HepG2 (cell line): ENCODE measurements around the gene PLPPR2. TPM values are rescaled to one million over a fixed set of nuclear protein-coding genes. Genes with fewer than 3 reads are reported as not detected.

Experiments used
- CEBPG ChIP-seq: IDR thresholded peaks from 2 replicates; pipeline ENCODE4 v1.6.1; 2016
- CSRNP1 ChIP-seq: sonication (generic); formaldehyde crosslinking; IDR thresholded peaks from 2 replicates; pipeline ENCODE4 v1.8.1; 2023; ENCODE audit warnings: mild to moderate bottlenecking, missing genetic modification reagents
- ELF1 ChIP-seq: sonication (generic); formaldehyde crosslinking; IDR thresholded peaks from 2 replicates; pipeline ENCODE4 v1.4.0; 2020; ENCODE audit warnings: missing genetic modification reagents
- GABPB1 ChIP-seq: IDR thresholded peaks from 2 replicates; pipeline ENCODE4 v1.6.1; 2016; ENCODE audit warnings: mild to moderate bottlenecking, missing genetic modification reagents, moderate library complexity, missing compliant biosample characterization
- HNRNPLL ChIP-seq: fragments of 200-400 bp; formaldehyde crosslinking; IDR thresholded peaks from 2 replicates; pipeline ENCODE4 v1.6.1; 2017; ENCODE audit warnings: mild to moderate bottlenecking, low read depth, low read length; ENCODE audit not compliant: poor library complexity, severe bottlenecking
- MBNL3 ChIP-seq: fragments of 250-450 bp; sonication (Bioruptor Pico); conservative IDR thresholded peaks from 2 replicates; pipeline ENCODE4 v1.8.0; 2022; ENCODE audit warnings: mild to moderate bottlenecking, inconsistent platforms
- NFKB2 ChIP-seq: sonication (generic); formaldehyde crosslinking; IDR thresholded peaks from 2 replicates; pipeline ENCODE4 v1.4.0; 2020; ENCODE audit warnings: missing genetic modification reagents, borderline replicate concordance
- SAP130 ChIP-seq: IDR thresholded peaks from 2 replicates; pipeline ENCODE4 v1.6.1; 2016; ENCODE audit warnings: low read depth
- SOX13 ChIP-seq, 3 experiments: fragments of 450-650 bp in 1 of 3; sonication (generic) in 1 of 3; formaldehyde crosslinking in 1 of 3; IDR thresholded peaks in 2 of 3; conservative IDR thresholded peaks in 1 of 3; 2 replicates each; pipeline versions ENCODE4 v1.5.0 to v1.6.1; 2016 to 2020; ENCODE audit warnings: antibody characterized with exemption in 1 of 3, mild to moderate bottlenecking in 1 of 3, missing compliant biosample characterization in 1 of 3, missing genetic modification reagents in 1 of 3, moderate library complexity in 1 of 3
- TARDBP ChIP-seq: sonication (generic); formaldehyde crosslinking; IDR thresholded peaks from 2 replicates; pipeline ENCODE4 v1.8.0; 2022; ENCODE audit warnings: mild to moderate bottlenecking, missing genetic modification reagents
- THYN1 ChIP-seq: sonication (generic); formaldehyde crosslinking; IDR thresholded peaks from 2 replicates; pipeline ENCODE4 v1.8.1; 2023; ENCODE audit warnings: low read depth, mild to moderate bottlenecking, moderate library complexity, missing genetic modification reagents, borderline replicate concordance
- TMF1 ChIP-seq: sonication (generic); formaldehyde crosslinking; IDR thresholded peaks from 2 replicates; pipeline ENCODE4 v1.8.1; 2022; ENCODE audit warnings: low read depth, missing genetic modification reagents
- ZBTB20 ChIP-seq: sonication (generic); formaldehyde crosslinking; IDR thresholded peaks from 2 replicates; pipeline ENCODE4 v1.8.1; 2023; ENCODE audit warnings: missing genetic modification reagents, low read depth, mild to moderate bottlenecking, borderline replicate concordance
- ZBTB37 ChIP-seq: sonication (generic); formaldehyde crosslinking; IDR thresholded peaks from 2 replicates; pipeline ENCODE4 v1.4.0; 2020; ENCODE audit warnings: mild to moderate bottlenecking, missing genetic modification reagents
- ZFY ChIP-seq: sonication (generic); formaldehyde crosslinking; IDR thresholded peaks from 2 replicates; pipeline ENCODE4 v1.4.0; 2020; ENCODE audit warnings: missing genetic modification reagents
- ZNF512B ChIP-seq: sonication (generic); formaldehyde crosslinking; IDR thresholded peaks from 2 replicates; pipeline ENCODE4 v1.5.1; 2020; ENCODE audit warnings: missing genetic modification reagents, mild to moderate bottlenecking, borderline replicate concordance
- ZNF605 ChIP-seq: sonication (generic); formaldehyde crosslinking; IDR thresholded peaks from 2 replicates; pipeline ENCODE4 v1.8.0; 2022; ENCODE audit warnings: mild to moderate bottlenecking, missing genetic modification reagents
- ZNF644 ChIP-seq: IDR thresholded peaks from 2 replicates; pipeline ENCODE4 v1.6.1; 2016; ENCODE audit warnings: low read depth
- ZNF704 ChIP-seq: sonication (generic); formaldehyde crosslinking; IDR thresholded peaks from 2 replicates; pipeline ENCODE4 v1.8.1; 2023; ENCODE audit warnings: mild to moderate bottlenecking, inconsistent platforms, moderate library complexity, missing genetic modification reagents, borderline replicate concordance
- polyA plus RNA-seq, 8 experiments: library from polyadenylated mRNA; depleted of rRNA in 3 of 8; stranded (reverse) in 7 of 8; unstranded in 1 of 8; fragments of >200 nt; fragmentation: Illumina TruSeq in 4 of 8; extraction: Trizol in 4 of 8; gene quantifications; 2 replicates each; pipeline versions ENCODE4 v1.2.1 to v1.2.3, GENCODE V29; 2011 to 2016; ENCODE audit warnings: low read depth in 4 of 8, missing spikeins in 1 of 8, mixed read lengths in 1 of 8; ENCODE audit not compliant: insufficient read depth in 1 of 8
- total RNA-seq, 5 experiments: library from RNA; depleted of rRNA; stranded (reverse); fragments of >200 nt; fragmentation: Illumina TruSeq; extraction: Trizol; gene quantifications; 2 replicates each; pipeline ENCODE4 v1.2.3, GENCODE V29; 2016; ENCODE audit warnings: low read depth in 1 of 5

The PLPPR2 gene
- total and polyA plus RNA-seq, 2 of the 13 experiments (the other 11 are each of a cell fraction or from before 2014, with no cell fraction given), result 1.5 to 2.1 TPM

GRCh38 chr19:11346104-11346940, 8.9 kb upstream of the PLPPR2 start, which contains the start of the genes CCDC159 and TMEM205 (continued):
- no peak for TF ChIP-seq ZNF512B (CRISPR knock-in tag)
- peak; percentile 77 for TF ChIP-seq ELF1 (CRISPR knock-in tag)
- TF ChIP-seq CEBPG, result peak; percentile 78
- no peak for TF ChIP-seq MBNL3
- TF ChIP-seq ZNF644 (CRISPR knock-in tag), result 0 out of 2 replicates have a peak, but pooled peaks have one; percentile 27
- no peak for TF ChIP-seq SOX13 (IDR thresholded peaks at IDR 0.05)
- 0 out of 4 replicates have a peak, but pooled peaks of 1 of the 2 experiments have one; percentile 6 for TF ChIP-seq SOX13 (CRISPR knock-in tag; conservative IDR thresholded peaks at IDR 0.05 in 1 of 2, IDR thresholded peaks at IDR 0.05 in 1 of 2)
- TF ChIP-seq ZFY, result peak; percentile 21; the same call in 1 of the 2 replicates
- peak; percentile 66 for TF ChIP-seq ZNF605
- TF ChIP-seq ZBTB20 (CRISPR knock-in tag), result 0 out of 2 replicates have a peak, but pooled peaks have one; percentile 53
- TF ChIP-seq CSRNP1, result 0 out of 2 replicates have a peak, but pooled peaks have one; percentile 32
- no peak for TF ChIP-seq THYN1
- TF ChIP-seq NFKB2 (CRISPR knock-in tag), result 0 out of 2 replicates have a peak, but pooled peaks have one; percentile 12
- TF ChIP-seq HNRNPLL, result peak; percentile 62
- TF ChIP-seq TMF1 (CRISPR knock-in tag), result 0 out of 2 replicates have a peak, but pooled peaks have one; percentile 30
- no peak for TF ChIP-seq ZBTB37 (CRISPR knock-in tag)
- peak; percentile 63 for TF ChIP-seq GABPB1 (CRISPR knock-in tag)
- peak; percentile 51; the same call in 1 of the 2 replicates for TF ChIP-seq TARDBP (CRISPR knock-in tag)
- peak; percentile 73; the same call in 1 of the 2 replicates for TF ChIP-seq SAP130
- TF ChIP-seq ZNF704 (CRISPR knock-in tag), result no peak
